Measurements from ENCODE around the gene ATP13A4.

- TF ChIP-seq POLR2AphosphoS5 (IDR thresholded peaks at IDR 0.05) = no peak
- no peak for TF ChIP-seq POLR2A (IDR thresholded peaks at IDR 0.05; ENCODE audit: low read depth)
- no peak for TF ChIP-seq CTCF (IDR thresholded peaks at IDR 0.05)
- TF ChIP-seq EP300 (IDR thresholded peaks at IDR 0.05) = no peak
These were observed 24.2 kb downstream of the ATP13A4 start for GRCh38 chr3:193530231-193531165.
